Spleen (tissue), 11 donors: ENCODE data around the gene PPP1R3D. TPM values are rescaled to one million over a fixed set of nuclear protein-coding genes. Genes with fewer than 3 reads are reported as not detected.

Experiments used
- DNase-seq: peaks from one replicate; pipeline ENCODE4 v3.0.0-alpha.2; 2020
- H3K27ac ChIP-seq, 8 donors: fragments of 200-600 bp; sonication (generic) in 7 of 8; 1 replicate in 4 of 8; 2 replicates in 4 of 8; pipeline versions ENCODE4 v1.5.0 to v1.8.0; 2016 to 2021; ENCODE audit warnings: inconsistent platforms in 4 of 8, mild to moderate bottlenecking in 4 of 8, moderate library complexity in 1 of 8
- H3K27me3 ChIP-seq, 7 donors: fragments of 200-600 bp; sonication (generic) in 6 of 7; replicated peaks in 1 of 7; 1 replicate in 4 of 7; 2 replicates in 3 of 7; pipeline versions ENCODE4 v1.5.0 to v1.8.0; 2016 to 2021; ENCODE audit warnings: inconsistent platforms in 3 of 7, mild to moderate bottlenecking in 1 of 7
- H3K36me3 ChIP-seq, 6 donors: fragments of 200-600 bp; sonication (generic) in 5 of 6; 1 replicate in 4 of 6; 2 replicates in 2 of 6; pipeline versions ENCODE4 v1.5.0 to v1.8.0; 2016 to 2021; ENCODE audit warnings: inconsistent platforms in 2 of 6
- H3K4me1 ChIP-seq, 6 donors: fragments of 200-600 bp; sonication (generic) in 5 of 6; 1 replicate in 3 of 6; 2 replicates in 3 of 6; pipeline versions ENCODE4 v1.5.0 to v1.8.0; 2016 to 2021; ENCODE audit warnings: inconsistent platforms in 3 of 6
- H3K4me3 ChIP-seq, 8 donors: fragments of 200-600 bp; sonication (generic) in 7 of 8; 1 replicate in 4 of 8; 2 replicates in 4 of 8; pipeline versions ENCODE4 v1.5.0 to v1.8.0; 2016 to 2021; ENCODE audit warnings: inconsistent platforms in 4 of 8, mild to moderate bottlenecking in 4 of 8, moderate library complexity in 2 of 8
- H3K9me3 ChIP-seq, 8 donors: fragments of 200-600 bp; sonication (generic) in 7 of 8; 1 replicate in 4 of 8; 2 replicates in 4 of 8; pipeline versions ENCODE4 v1.5.0 to v1.8.0; 2016 to 2021; ENCODE audit warnings: inconsistent platforms in 4 of 8
- CTCF ChIP-seq, 11 experiments: fragments of 200-600 bp in 7 of 11; fragments of 450-650 bp in 4 of 11; sonication (generic) in 4 of 11; IDR thresholded peaks in 8 of 11; conservative IDR thresholded peaks in 3 of 11; 1 replicate in 7 of 11; 2 replicates in 4 of 11; pipeline versions ENCODE4 v1.4.0 to v1.8.0; 2016 to 2021; ENCODE audit warnings: antibody characterized with exemption in 11 of 11, inconsistent platforms in 4 of 11, mild to moderate bottlenecking in 1 of 11
- POLR2A ChIP-seq, 3 donors: fragments of 450-650 bp; IDR thresholded peaks; one replicate each; pipeline ENCODE4 v1.5.1; 2017; ENCODE audit warnings: antibody characterized with exemption in 3 of 3, mild to moderate bottlenecking in 1 of 3
- POLR2AphosphoS5 ChIP-seq, 3 donors: sonication (generic); formaldehyde crosslinking; IDR thresholded peaks; one replicate each; pipeline ENCODE4 v1.5.1; 2017; ENCODE audit warnings: antibody characterized with exemption in 3 of 3
- WGBS, 5 donors: extraction: QIAGEN DNeasy Blood & Tissue Kit in 3 of 5; methylation state at CpG; one replicate each; pipeline versions ENCODE4 v1.1.5 to v1.1.7; 2013 to 2018; 5-methylcytosine and 5-hydroxymethylcytosine counted together
- intact Hi-C: fragments of 100-400 bp; cut with DNase I; formaldehyde crosslinking; loops from one replicate; pipeline ENCODE4 v1.15.0; 2023; ENCODE audit warnings: low total_unique reads
- polyA plus RNA-seq, 3 donors: library from polyadenylated mRNA; stranded (reverse); fragments of 200-250 nt; gene quantifications; one replicate each; pipeline ENCODE4 v1.2.1, GENCODE V29; 2013
- total RNA-seq, 7 donors: library from RNA; depleted of rRNA in 3 of 7; stranded (reverse); fragments of >200 nt in 3 of 7; fragmentation: NEBNext Ultra II Directional in 4 of 7; extraction: Animal tissue kit (Norgen Biotek cat#: 25700) in 4 of 7; gene quantifications; one replicate each; pipeline versions ENCODE4 v1.1.0 to v1.2.1, GENCODE V29; 2016 to 2021
- donor health status: healthy with polysubstance abuse.
- donor health status: DM: no; HTN: no; CAD: no; lungs with moderate emphysema.
- donor health status: DM: no; HTN: no; CAD: no.
- donor health status: Bipolar disorder and iron deficiency.
- donor health status: healthy.
- donor health status: DM: no; HTN: no; CAD: no.
- donor health status: DM: yes; HTN: yes; CAD: no.

PPP1R3D gene
- total and polyA plus RNA-seq, 10 donors: 3.1 to 24.9 (median 12.5) TPM

DNA sequence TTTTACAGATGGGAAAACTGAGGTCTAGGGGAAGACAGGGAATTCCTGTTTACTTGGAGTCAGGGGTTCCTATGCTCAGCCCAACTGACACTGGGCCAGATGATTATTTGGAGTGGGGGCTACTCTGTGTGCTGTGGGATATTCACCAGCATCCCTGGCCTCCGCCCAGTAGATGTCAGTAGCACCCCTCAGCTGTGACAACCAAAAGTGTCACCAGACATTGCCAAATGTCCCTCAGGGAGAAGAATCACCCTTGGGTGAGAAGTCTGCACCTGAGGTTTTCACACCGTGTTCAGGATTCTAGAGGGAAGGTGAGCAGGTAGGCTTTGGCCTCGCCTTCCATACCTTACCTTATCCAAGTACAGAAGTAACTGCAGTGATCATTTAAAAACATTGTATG, 45.8 kb upstream of the PPP1R3D start:
- peaks cover 0 to 24% (median 6%) of the 10 kb centered on the region in 6 donors for H3K4me1 ChIP-seq
- peak overlapping the region in 3 of 8 donors; percentile 73 to 84 (median 77) for H3K27ac ChIP-seq
- H3K27me3 ChIP-seq: no peaks in the 10 kb centered on the region
- WGBS, 5 donors: 79 to 93% (median 90%) methylated on average over 3 of the region's 3 CpGs
- no peak for TF ChIP-seq POLR2AphosphoS5 (IDR thresholded peaks at IDR 0.05)
- no peak for TF ChIP-seq POLR2A (IDR thresholded peaks at IDR 0.05)
- peak in 2 of 11 experiments; percentile 16 to 23 for TF ChIP-seq CTCF (IDR thresholded peaks at IDR 0.05 in 8 of 11, conservative IDR thresholded peaks at IDR 0.05 in 3 of 11)
- H3K4me3 ChIP-seq: no peak overlapping the region
- H3K36me3 ChIP-seq: no peaks in the 10 kb centered on the region
- no peak for DNase-seq
- intact Hi-C loops: no loop called here
- H3K9me3 ChIP-seq: no peaks in the 10 kb centered on the region

DNA sequence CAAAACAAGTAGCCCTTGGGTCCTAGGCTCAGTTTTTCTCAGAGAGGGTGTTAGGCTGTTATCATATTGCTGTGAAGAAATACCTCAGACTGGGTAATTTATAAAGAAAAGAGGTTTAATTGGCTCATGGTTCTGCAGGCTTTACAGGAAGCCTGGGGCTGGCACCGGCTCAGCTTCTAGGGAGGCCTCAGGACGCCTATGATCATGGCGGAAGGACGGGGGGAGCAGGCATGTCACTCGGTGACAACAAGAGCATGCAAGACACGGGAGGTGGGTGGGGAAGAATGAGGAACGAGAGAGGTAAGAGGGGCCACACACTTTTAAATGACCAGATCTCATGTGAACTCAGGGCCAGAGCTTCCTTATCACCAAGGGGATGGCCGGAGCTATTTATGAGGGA, 45.1 kb upstream of the PPP1R3D start:
- WGBS, 5 donors: 48 to 74% (median 61%) methylated on average over 8 of the region's 8 CpGs
- H3K27ac ChIP-seq: peak overlapping the region in 6 of 8 donors; percentile 14 to 84 (median 74)
- H3K9me3 ChIP-seq: no peaks in the 10 kb centered on the region
- peak overlapping the region in 1 of 8 donors; percentile 26 for H3K4me3 ChIP-seq
- intact Hi-C loops: no loop called here
- no peak for DNase-seq
- H3K36me3 ChIP-seq: no peaks in the 10 kb centered on the region
- peaks cover 0 to 24% (median 6%) of the 10 kb centered on the region in 6 donors for H3K4me1 ChIP-seq
- TF ChIP-seq POLR2A (IDR thresholded peaks at IDR 0.05): no peak
- no peak for TF ChIP-seq CTCF (IDR thresholded peaks at IDR 0.05 in 8 of 11, conservative IDR thresholded peaks at IDR 0.05 in 3 of 11)
- no peak for TF ChIP-seq POLR2AphosphoS5 (IDR thresholded peaks at IDR 0.05)
- H3K27me3 ChIP-seq: no peaks in the 10 kb centered on the region

GRCh38 chr20:59984541-59984940, 44.4 kb upstream of the PPP1R3D start:
- DNase-seq: no peak
- intact Hi-C loops: no loop called here
- Histone ChIP-seq H3K9me3 (no peaks in the 10 kb centered on the region), H3K36me3 (no peaks in the 10 kb centered on the region), H3K27me3 (no peaks in the 10 kb centered on the region), H3K4me3 (peak overlapping the region in 1 of 8 donors; percentile 26), H3K4me1 (peaks cover 0 to 24% (median 6%) of the 10 kb centered on the region in 6 donors), H3K27ac (peak overlapping the region in 6 of 8 donors; percentile 14 to 84 (median 74))
- WGBS, 5 donors: 22 to 50% (median 39%) methylated on average over 4 of the region's 4 CpGs
- TF ChIP-seq POLR2AphosphoS5 (IDR thresholded peaks at IDR 0.05): no peak
- TF ChIP-seq CTCF (IDR thresholded peaks at IDR 0.05 in 8 of 11, conservative IDR thresholded peaks at IDR 0.05 in 3 of 11): no peak
- no peak for TF ChIP-seq POLR2A (IDR thresholded peaks at IDR 0.05)

DNA sequence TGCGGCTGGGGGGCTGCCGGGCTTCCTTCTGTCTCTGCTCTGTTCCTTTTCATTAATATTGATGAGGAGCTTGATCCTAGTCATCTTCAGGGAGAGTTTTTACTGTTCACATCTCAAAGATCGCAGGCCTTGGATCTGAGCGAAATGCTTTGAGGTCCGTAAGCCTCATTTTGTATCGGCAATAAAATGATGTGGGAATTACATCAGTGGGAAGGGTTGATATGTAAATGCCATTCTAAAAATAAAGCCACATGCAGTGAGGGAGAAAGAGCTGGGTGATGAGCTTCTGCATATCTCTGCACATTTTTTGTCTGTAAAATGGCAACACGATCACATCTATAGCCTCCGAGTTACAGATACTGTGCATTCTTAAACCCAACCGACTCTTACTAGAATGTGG, 43.0 kb upstream of the PPP1R3D start:
- Histone ChIP-seq H3K4me1 (peaks cover 0 to 20% (median 6%) of the 10 kb centered on the region in 6 donors), H3K27ac (no peak overlapping the region), H3K4me3 (no peak overlapping the region), H3K9me3 (no peaks in the 10 kb centered on the region), H3K27me3 (no peaks in the 10 kb centered on the region), H3K36me3 (no peaks in the 10 kb centered on the region)
- 95 to 96% (median 95%) methylated on average over 9 of the region's 9 CpGs for WGBS, 5 donors
- TF ChIP-seq POLR2A (IDR thresholded peaks at IDR 0.05) (no peak), CTCF (IDR thresholded peaks at IDR 0.05 in 8 of 11, conservative IDR thresholded peaks at IDR 0.05 in 3 of 11) (no peak), POLR2AphosphoS5 (IDR thresholded peaks at IDR 0.05) (no peak)
- DNase-seq: no peak
- intact Hi-C loops: no loop called here
